Parathyroid adenoma (tissue), 2 donors: ENCODE measurements around the gene GARRE1.

ENCODE experiments used
- H2AFZ ChIP-seq: fragments of 300-600 bp; sonication (generic); one replicate; pipeline ENCODE4 v1.7.0; 2017; ENCODE audit warnings: antibody characterized with exemption, mild to moderate bottlenecking
- H3K27ac ChIP-seq: fragments of 300-600 bp; sonication (generic); one replicate; pipeline ENCODE4 v1.7.0; 2017
- H3K27me3 ChIP-seq: fragments of 300-600 bp; sonication (generic); one replicate; pipeline ENCODE4 v1.7.0; 2017; ENCODE audit warnings: low read length; ENCODE audit not compliant: control insufficient read depth, insufficient read depth
- H3K36me3 ChIP-seq: fragments of 300-600 bp; sonication (generic); one replicate; pipeline ENCODE4 v1.7.0; 2017; ENCODE audit warnings: low read length; ENCODE audit not compliant: control insufficient read depth, insufficient read depth
- H3K4me1 ChIP-seq: fragments of 300-600 bp; sonication (generic); one replicate; pipeline ENCODE4 v1.7.0; 2017; ENCODE audit warnings: control low read depth
- H3K4me2 ChIP-seq: fragments of 300-600 bp; sonication (generic); one replicate; pipeline ENCODE4 v1.7.0; 2017; ENCODE audit warnings: low read length
- H3K4me3 ChIP-seq: fragments of 300-600 bp; sonication (generic); one replicate; pipeline ENCODE4 v1.7.0; 2017; ENCODE audit warnings: low read depth, low read length
- H3K79me2 ChIP-seq: fragments of 300-600 bp; sonication (generic); one replicate; pipeline ENCODE4 v1.7.0; 2017; ENCODE audit warnings: control low read depth
- H3K9ac ChIP-seq: fragments of 300-600 bp; sonication (generic); one replicate; pipeline ENCODE4 v1.7.0; 2017; ENCODE audit warnings: mild to moderate bottlenecking
- H3K9me3 ChIP-seq: fragments of 300-600 bp; sonication (generic); one replicate; pipeline ENCODE4 v1.7.0; 2017; ENCODE audit warnings: low read length; ENCODE audit not compliant: control insufficient read depth
- TF ChIP-seq, protein P1 (sequence below): fragments of 300-600 bp; sonication (generic); IDR thresholded peaks from one replicate; pipeline ENCODE4 v1.7.0; 2017; ENCODE audit warnings: antibody characterized with exemption, mild to moderate bottlenecking
- donor health status: primary hyperparathyroidism.

The GARRE1 gene

DNA sequence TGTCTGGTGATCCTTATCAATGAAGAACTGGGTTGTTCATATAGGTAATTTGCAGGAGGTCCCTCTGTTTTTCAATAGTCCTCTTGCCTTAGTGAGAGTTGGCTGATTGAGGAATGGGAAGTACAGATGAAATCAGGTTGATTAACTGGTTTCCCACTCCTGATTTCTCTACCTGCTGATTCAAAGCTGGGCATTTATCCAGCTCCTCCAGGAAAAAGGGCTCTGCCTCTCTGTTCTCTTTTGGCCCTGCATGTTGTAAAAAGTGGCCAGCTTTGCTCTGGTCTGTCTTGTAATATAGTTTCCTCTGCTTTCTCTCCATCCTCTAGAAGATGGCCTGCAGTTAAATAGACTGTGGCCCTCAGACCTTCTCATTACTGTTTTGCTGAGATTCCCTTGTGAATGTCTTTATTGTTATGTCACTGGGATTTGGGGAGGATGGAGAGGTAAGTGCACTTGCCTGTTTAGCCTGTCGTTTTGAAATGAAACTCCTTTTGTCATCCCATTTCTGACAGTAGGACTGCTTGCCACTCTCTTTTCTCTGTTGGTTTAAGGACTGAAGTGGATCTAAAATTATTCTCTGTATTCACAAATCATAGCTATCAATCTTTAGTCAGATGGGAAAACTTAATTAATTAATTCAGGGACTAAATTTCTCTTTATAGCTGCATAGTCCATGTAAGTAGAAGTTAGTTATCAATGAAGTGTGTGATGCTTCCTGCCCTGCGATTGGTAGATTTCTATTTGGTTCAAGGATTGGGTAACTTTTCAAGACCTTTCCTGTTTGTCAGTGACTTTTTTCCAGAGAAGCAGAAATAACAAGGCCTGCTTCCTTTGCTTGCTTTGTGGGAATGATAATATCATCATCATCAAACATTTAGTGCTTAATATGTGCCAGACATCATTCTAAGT is 28.5 kb downstream of the GARRE1 start:
- Histone ChIP-seq H3K27ac (no peak overlapping the region), H3K36me3 (no peaks in the 10 kb centered on the region), H3K9ac (no peak overlapping the region), H3K4me2 (no peak overlapping the region), H3K27me3 (no peaks in the 10 kb centered on the region), H3K4me3 (no peak overlapping the region), H3K4me1 (peaks cover 9% of the 10 kb centered on the region), H3K79me2 (peaks cover 44% of the 10 kb centered on the region), H2AFZ (no peak overlapping the region), H3K9me3 (no peaks in the 10 kb centered on the region)
- TF ChIP-seq, protein P1, sequence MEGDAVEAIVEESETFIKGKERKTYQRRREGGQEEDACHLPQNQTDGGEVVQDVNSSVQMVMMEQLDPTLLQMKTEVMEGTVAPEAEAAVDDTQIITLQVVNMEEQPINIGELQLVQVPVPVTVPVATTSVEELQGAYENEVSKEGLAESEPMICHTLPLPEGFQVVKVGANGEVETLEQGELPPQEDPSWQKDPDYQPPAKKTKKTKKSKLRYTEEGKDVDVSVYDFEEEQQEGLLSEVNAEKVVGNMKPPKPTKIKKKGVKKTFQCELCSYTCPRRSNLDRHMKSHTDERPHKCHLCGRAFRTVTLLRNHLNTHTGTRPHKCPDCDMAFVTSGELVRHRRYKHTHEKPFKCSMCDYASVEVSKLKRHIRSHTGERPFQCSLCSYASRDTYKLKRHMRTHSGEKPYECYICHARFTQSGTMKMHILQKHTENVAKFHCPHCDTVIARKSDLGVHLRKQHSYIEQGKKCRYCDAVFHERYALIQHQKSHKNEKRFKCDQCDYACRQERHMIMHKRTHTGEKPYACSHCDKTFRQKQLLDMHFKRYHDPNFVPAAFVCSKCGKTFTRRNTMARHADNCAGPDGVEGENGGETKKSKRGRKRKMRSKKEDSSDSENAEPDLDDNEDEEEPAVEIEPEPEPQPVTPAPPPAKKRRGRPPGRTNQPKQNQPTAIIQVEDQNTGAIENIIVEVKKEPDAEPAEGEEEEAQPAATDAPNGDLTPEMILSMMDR: no peak

DNA sequence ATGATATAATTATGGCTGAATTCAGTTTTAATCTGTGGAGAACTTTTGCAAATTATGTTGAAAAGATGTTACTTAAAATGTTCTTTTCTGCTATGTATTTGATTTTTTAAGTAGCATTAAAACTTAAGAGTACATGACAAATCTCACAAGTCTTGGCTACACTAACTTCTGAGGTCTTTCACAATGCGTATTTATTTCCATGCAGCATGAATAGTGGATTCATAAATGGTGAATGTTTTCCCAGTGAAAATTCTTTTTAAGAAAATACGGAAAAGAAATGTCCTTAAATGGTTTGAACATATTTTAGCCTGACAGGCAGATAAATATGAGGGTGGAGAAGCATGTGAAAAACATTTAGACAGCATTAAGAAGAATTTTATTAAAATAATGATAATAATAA is 30.2 kb downstream of the GARRE1 start:
- H3K79me2 ChIP-seq: peaks cover 44% of the 10 kb centered on the region

DNA sequence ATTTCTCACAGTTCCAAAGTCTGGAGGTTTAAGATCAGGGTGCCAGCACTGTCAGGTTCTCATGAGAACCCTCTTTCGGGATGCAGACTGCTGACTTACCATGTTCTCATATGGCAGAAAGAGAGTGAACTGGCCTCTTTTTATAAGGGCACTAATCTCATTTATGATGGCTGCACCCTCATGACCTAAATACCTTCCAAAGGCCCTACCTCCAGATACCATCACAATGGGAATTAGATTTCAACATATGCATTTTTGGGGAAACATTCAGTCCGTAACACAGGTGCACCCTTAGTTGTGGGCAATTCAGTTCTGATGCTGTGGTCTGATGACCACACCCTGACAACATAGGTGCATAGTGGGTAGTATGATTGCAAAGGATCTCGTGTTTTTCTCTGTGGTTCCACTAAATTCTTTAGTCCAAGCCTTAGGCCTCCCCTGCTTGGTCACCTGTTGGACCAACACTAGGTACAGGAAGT is 33.3 kb downstream of the GARRE1 start:
- Histone ChIP-seq H3K36me3 (no peaks in the 10 kb centered on the region), H3K9ac (no peak overlapping the region), H3K79me2 (peaks cover 46% of the 10 kb centered on the region), H3K4me2 (no peak overlapping the region), H3K27me3 (no peaks in the 10 kb centered on the region), H3K27ac (no peak overlapping the region), H3K9me3 (no peaks in the 10 kb centered on the region), H3K4me1 (peaks cover 3% of the 10 kb centered on the region), H3K4me3 (no peak overlapping the region), H2AFZ (no peak overlapping the region)
- TF ChIP-seq, protein P1: no peak

More for the DNA sequence above, 30.2 kb downstream of the GARRE1 start:
- H3K4me1 ChIP-seq: peaks cover 9% of the 10 kb centered on the region
- no peaks in the 10 kb centered on the region for H3K36me3 ChIP-seq
- TF ChIP-seq, protein P1: no peak
- H3K9me3 ChIP-seq: no peaks in the 10 kb centered on the region
- H3K4me2 ChIP-seq: no peak overlapping the region
- no peak overlapping the region for H3K4me3 ChIP-seq
- no peak overlapping the region for H3K27ac ChIP-seq
- no peaks in the 10 kb centered on the region for H3K27me3 ChIP-seq
- H2AFZ ChIP-seq: no peak overlapping the region
- no peak overlapping the region for H3K9ac ChIP-seq

DNA sequence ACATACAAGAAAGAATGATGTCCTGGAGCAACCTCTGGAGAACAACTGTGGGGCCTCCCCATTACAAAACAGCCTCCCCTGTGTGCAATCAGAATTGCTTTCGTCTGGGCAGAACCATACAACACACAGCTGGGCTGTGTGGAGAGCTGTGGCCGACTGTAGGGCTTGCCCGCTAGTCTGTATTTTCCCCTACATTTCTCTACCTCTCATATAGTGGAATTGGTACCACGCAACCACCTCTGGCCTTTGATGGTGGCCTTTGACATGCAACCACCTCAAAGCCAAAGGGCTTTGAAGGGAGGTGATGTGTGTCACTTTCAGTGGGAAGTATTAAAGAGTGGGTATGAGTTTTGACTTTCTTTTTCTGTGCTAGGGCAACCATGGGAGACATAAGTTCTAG is 34.0 kb downstream of the GARRE1 start:
- TF ChIP-seq, protein P1: no peak
- Histone ChIP-seq H3K9ac (no peak overlapping the region), H3K79me2 (peaks cover 48% of the 10 kb centered on the region), H3K27me3 (no peaks in the 10 kb centered on the region), H3K36me3 (no peaks in the 10 kb centered on the region), H3K4me1 (no peaks in the 10 kb centered on the region), H2AFZ (no peak overlapping the region), H3K9me3 (no peaks in the 10 kb centered on the region), H3K27ac (no peak overlapping the region), H3K4me3 (no peak overlapping the region), H3K4me2 (no peak overlapping the region)
